Parathyroid adenoma (tissue), 2 donors: Measurements from ENCODE around the gene THAP4.

Experiments used
- H2AFZ ChIP-seq: fragments of 300-600 bp; sonication (generic); one replicate; pipeline ENCODE4 v1.7.0; 2017; ENCODE audit warnings: antibody characterized with exemption, mild to moderate bottlenecking
- H3K27ac ChIP-seq: fragments of 300-600 bp; sonication (generic); one replicate; pipeline ENCODE4 v1.7.0; 2017
- H3K27me3 ChIP-seq: fragments of 300-600 bp; sonication (generic); one replicate; pipeline ENCODE4 v1.7.0; 2017; ENCODE audit warnings: low read length; ENCODE audit not compliant: control insufficient read depth, insufficient read depth
- H3K36me3 ChIP-seq: fragments of 300-600 bp; sonication (generic); one replicate; pipeline ENCODE4 v1.7.0; 2017; ENCODE audit warnings: low read length; ENCODE audit not compliant: control insufficient read depth, insufficient read depth
- H3K4me1 ChIP-seq: fragments of 300-600 bp; sonication (generic); one replicate; pipeline ENCODE4 v1.7.0; 2017; ENCODE audit warnings: control low read depth
- H3K4me2 ChIP-seq: fragments of 300-600 bp; sonication (generic); one replicate; pipeline ENCODE4 v1.7.0; 2017; ENCODE audit warnings: low read length
- H3K4me3 ChIP-seq: fragments of 300-600 bp; sonication (generic); one replicate; pipeline ENCODE4 v1.7.0; 2017; ENCODE audit warnings: low read depth, low read length
- H3K79me2 ChIP-seq: fragments of 300-600 bp; sonication (generic); one replicate; pipeline ENCODE4 v1.7.0; 2017; ENCODE audit warnings: control low read depth
- H3K9ac ChIP-seq: fragments of 300-600 bp; sonication (generic); one replicate; pipeline ENCODE4 v1.7.0; 2017; ENCODE audit warnings: mild to moderate bottlenecking
- H3K9me3 ChIP-seq: fragments of 300-600 bp; sonication (generic); one replicate; pipeline ENCODE4 v1.7.0; 2017; ENCODE audit warnings: low read length; ENCODE audit not compliant: control insufficient read depth
- TF ChIP-seq, protein P1 (sequence below): fragments of 300-600 bp; sonication (generic); IDR thresholded peaks from one replicate; pipeline ENCODE4 v1.7.0; 2017; ENCODE audit warnings: antibody characterized with exemption, mild to moderate bottlenecking
- donor health status: primary hyperparathyroidism.

Gene THAP4

GRCh38 chr2:241539616-241540374 is 97.2 kb downstream of the THAP4 start:
- Histone ChIP-seq H3K4me1 (peaks cover 3% of the 10 kb centered on the region), H3K4me3 (no peak overlapping the region), H3K27me3 (no peaks in the 10 kb centered on the region), H3K9me3 (no peaks in the 10 kb centered on the region), H3K79me2 (no peaks in the 10 kb centered on the region), H2AFZ (no peak overlapping the region), H3K9ac (no peak overlapping the region), H3K27ac (no peak overlapping the region), H3K36me3 (no peaks in the 10 kb centered on the region), H3K4me2 (no peak overlapping the region)
- TF ChIP-seq, protein P1, sequence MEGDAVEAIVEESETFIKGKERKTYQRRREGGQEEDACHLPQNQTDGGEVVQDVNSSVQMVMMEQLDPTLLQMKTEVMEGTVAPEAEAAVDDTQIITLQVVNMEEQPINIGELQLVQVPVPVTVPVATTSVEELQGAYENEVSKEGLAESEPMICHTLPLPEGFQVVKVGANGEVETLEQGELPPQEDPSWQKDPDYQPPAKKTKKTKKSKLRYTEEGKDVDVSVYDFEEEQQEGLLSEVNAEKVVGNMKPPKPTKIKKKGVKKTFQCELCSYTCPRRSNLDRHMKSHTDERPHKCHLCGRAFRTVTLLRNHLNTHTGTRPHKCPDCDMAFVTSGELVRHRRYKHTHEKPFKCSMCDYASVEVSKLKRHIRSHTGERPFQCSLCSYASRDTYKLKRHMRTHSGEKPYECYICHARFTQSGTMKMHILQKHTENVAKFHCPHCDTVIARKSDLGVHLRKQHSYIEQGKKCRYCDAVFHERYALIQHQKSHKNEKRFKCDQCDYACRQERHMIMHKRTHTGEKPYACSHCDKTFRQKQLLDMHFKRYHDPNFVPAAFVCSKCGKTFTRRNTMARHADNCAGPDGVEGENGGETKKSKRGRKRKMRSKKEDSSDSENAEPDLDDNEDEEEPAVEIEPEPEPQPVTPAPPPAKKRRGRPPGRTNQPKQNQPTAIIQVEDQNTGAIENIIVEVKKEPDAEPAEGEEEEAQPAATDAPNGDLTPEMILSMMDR, result no peak

GRCh38 chr2:241538838-241539615 is 97.9 kb downstream of the THAP4 start:
- no peaks in the 10 kb centered on the region for H3K27me3 ChIP-seq
- no peak overlapping the region for H3K27ac ChIP-seq

DNA sequence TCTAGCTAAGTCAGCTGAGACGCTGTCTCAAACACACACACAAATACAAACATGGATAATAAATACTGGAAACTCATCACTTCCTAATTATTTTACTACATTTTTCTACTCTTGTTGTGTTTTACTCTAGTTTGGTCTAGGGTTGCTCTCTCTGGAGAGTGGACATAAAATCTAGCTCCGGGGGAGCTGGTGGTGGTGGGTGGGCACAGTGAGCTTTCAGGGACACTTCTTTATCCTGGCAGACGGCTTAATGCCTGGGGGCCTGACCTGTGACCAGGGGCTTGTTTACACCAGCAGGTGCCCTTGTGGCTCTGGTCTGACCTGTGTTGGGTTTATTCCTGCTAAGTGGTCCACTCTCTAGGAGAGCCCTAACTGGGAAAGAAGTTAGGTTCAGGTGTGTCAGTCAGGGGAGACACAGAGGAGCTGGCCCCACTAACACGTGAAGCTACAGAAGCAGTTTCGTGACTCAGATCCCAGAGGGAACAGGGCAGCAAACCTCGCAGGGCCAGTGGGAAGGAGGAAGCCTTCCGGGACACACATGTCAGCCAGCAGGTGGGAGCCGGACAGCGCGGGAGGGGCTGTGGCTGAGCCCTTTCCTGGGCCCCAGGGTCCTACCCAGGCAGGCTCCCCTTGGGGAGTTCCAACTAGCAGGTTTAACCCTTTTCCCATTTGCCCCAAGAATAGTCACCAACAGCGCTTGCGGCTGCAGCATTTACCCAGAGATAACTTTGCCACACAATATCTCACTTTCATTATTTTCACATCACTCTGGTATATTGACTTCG is 100.9 kb downstream of the THAP4 start:
- Histone ChIP-seq H3K79me2 (no peaks in the 10 kb centered on the region), H3K4me2 (no peak overlapping the region), H3K36me3 (no peaks in the 10 kb centered on the region), H3K9me3 (no peaks in the 10 kb centered on the region), H3K9ac (no peak overlapping the region), H3K27ac (no peak overlapping the region), H2AFZ (no peak overlapping the region), H3K4me3 (no peak overlapping the region), H3K4me1 (peaks cover 3% of the 10 kb centered on the region), H3K27me3 (no peaks in the 10 kb centered on the region)
- TF ChIP-seq, protein P1, result no peak

More at GRCh38 chr2:241538838-241539615, 97.9 kb downstream of the THAP4 start:
- no peak overlapping the region for H3K4me3 ChIP-seq
- H3K9ac ChIP-seq, result no peak overlapping the region
- H3K9me3 ChIP-seq, result no peaks in the 10 kb centered on the region
- no peak overlapping the region for H2AFZ ChIP-seq
- H3K36me3 ChIP-seq, result no peaks in the 10 kb centered on the region
- TF ChIP-seq, protein P1, result no peak
- H3K4me2 ChIP-seq, result no peak overlapping the region
- no peaks in the 10 kb centered on the region for H3K79me2 ChIP-seq
- peaks cover 3% of the 10 kb centered on the region for H3K4me1 ChIP-seq

GRCh38 chr2:241534701-241535375 is 102.1 kb downstream of the THAP4 start:
- Histone ChIP-seq H3K36me3 (no peaks in the 10 kb centered on the region), H2AFZ (no peak overlapping the region), H3K4me1 (no peaks in the 10 kb centered on the region), H3K79me2 (no peaks in the 10 kb centered on the region), H3K4me2 (no peak overlapping the region), H3K9me3 (no peaks in the 10 kb centered on the region), H3K27ac (no peak overlapping the region), H3K27me3 (no peaks in the 10 kb centered on the region), H3K9ac (no peak overlapping the region), H3K4me3 (no peak overlapping the region)
- TF ChIP-seq, protein P1, result no peak
